ENCODE measurements around the gene RFX1. TPM values are rescaled to one million over a fixed set of nuclear protein-coding genes. Genes with fewer than 3 reads are reported as not detected.

RFX1 gene
- total and polyA plus RNA-seq, 9 of the 15 experiments (the other 6 are each of a cell fraction or from before 2014, with no cell fraction given) = 0.14 to 19.3 (median 1.2) TPM

GRCh38 chr19:13976446-13976845 lies 29.7 kb downstream of the RFX1 start:
- peaks cover 43% of the 10 kb centered on the region; the same call in 2 of the 3 replicates for H3K36me3 ChIP-seq (ENCODE audit: control insufficient read depth, insufficient read depth, low read length)
- no peaks in the 10 kb centered on the region for H3K9me3 ChIP-seq (replicated peaks; ENCODE audit: control insufficient read depth, insufficient read depth, low read depth, low read length)
- no peak overlapping the region for H3K27ac ChIP-seq (ENCODE audit: extremely low read depth, low read depth, low read length)
- no peaks in the 10 kb centered on the region for H4K20me1 ChIP-seq (replicated peaks; ENCODE audit: control insufficient read depth, insufficient read depth, low read length)
- H3K9me1 ChIP-seq (ENCODE audit: control insufficient read depth, insufficient read depth, low read length) = no peaks in the 10 kb centered on the region
- DNase-seq (ENCODE audit: extremely low read depth in 1 of 4, low spot score in 3 of 4) = no peak
- in situ Hi-C loops (cut with MboI) = no loop called here
- no peaks in the 10 kb centered on the region for H3K27me3 ChIP-seq (ENCODE audit: control insufficient read depth in 2 of 2, insufficient read depth in 2 of 2, low read length in 2 of 2)
- H2AFZ ChIP-seq (ENCODE audit: low read depth, low read length) = no peak overlapping the region
- 83% methylated on average over 12 of the region's 12 CpGs for WGBS (ENCODE audit: insufficient coverage, low coverage, missing lambda C conversion rate)
- CTCF ChIA-PET (ENCODE audit: low intra/inter-chr PET ratio) = no interaction called here
- H3K9ac ChIP-seq (ENCODE audit: insufficient read depth in 1 of 2, low read depth in 2 of 2, low read length in 2 of 2) = no peak overlapping the region
- POLR2A ChIA-PET = interaction anchor here (0.7 kb wide), 1 partner anchor 16 kb away, joined by 3 read pairs; no protein-coding TSS in a partner anchor
- no peak for ATAC-seq
- no peak for FAIRE-seq
- intact Hi-C loops (cut with micrococcal nuclease) = no loop called here
- BruUV-seq (replicated peaks) = no TSS peak
- H3K4me2 ChIP-seq (ENCODE audit: insufficient read depth, low read length) = no peak overlapping the region
- no peak overlapping the region for H3K4me3 ChIP-seq
- TF ChIP-seq NFE2 (IDR thresholded peaks at IDR 0.05; ENCODE audit: low read depth) (no peak), SIX5 (IDR thresholded peaks at IDR 0.05; ENCODE audit: borderline replicate concordance in 1 of 2, insufficient read depth in 1 of 2, low read depth in 1 of 2, low read length in 2 of 2) (no peak), TCF7L2 (IDR thresholded peaks at IDR 0.05; ENCODE audit: low read depth, low read length) (no peak), ZSCAN29 (IDR thresholded peaks at IDR 0.05) (no peak), RBM25 (IDR thresholded peaks at IDR 0.05; ENCODE audit: low read depth, low read length, severe bottlenecking) (no peak), TBP (optimal IDR thresholded peaks at IDR 0.05; ENCODE audit: low read depth, low read length) (no peak), MCM2 (IDR thresholded peaks at IDR 0.05; ENCODE audit: low read depth) (no peak), ZZZ3 (IDR thresholded peaks at IDR 0.05) (no peak), SETDB1 (IDR thresholded peaks at IDR 0.05; ENCODE audit: low read length) (no peak), ZNF431 (CRISPR knock-in tag; IDR thresholded peaks at IDR 0.05) (no peak), SRSF3 (IDR thresholded peaks at IDR 0.05; ENCODE audit: insufficient read depth, low read length) (no peak), KAT8 (IDR thresholded peaks at IDR 0.05; ENCODE audit: low read depth) (no peak)
- H3K4me1 ChIP-seq (replicated peaks in 1 of 2; ENCODE audit: control insufficient read depth in 2 of 2, insufficient read depth in 2 of 2, low read length in 2 of 2) = peaks cover 0 to 36% of the 10 kb centered on the region in 2 experiments; a peak in 2 of 5 replicates
- H3K79me2 ChIP-seq (ENCODE audit: control insufficient read depth, insufficient read depth, low read length) = no peaks in the 10 kb centered on the region
